Measurements from ENCODE around the gene GNB1L. TPM values are rescaled to one million over a fixed set of nuclear protein-coding genes. Genes with fewer than 3 reads are reported as not detected.

The GNB1L gene
- total RNA-seq, 4 donors from 2014 or later: 1.8 to 5.1 (median 4.5) TPM

GRCh38 chr22:19831016-19831415, 23.7 kb downstream of the GNB1L start:
- TF ChIP-seq, protein P1, sequence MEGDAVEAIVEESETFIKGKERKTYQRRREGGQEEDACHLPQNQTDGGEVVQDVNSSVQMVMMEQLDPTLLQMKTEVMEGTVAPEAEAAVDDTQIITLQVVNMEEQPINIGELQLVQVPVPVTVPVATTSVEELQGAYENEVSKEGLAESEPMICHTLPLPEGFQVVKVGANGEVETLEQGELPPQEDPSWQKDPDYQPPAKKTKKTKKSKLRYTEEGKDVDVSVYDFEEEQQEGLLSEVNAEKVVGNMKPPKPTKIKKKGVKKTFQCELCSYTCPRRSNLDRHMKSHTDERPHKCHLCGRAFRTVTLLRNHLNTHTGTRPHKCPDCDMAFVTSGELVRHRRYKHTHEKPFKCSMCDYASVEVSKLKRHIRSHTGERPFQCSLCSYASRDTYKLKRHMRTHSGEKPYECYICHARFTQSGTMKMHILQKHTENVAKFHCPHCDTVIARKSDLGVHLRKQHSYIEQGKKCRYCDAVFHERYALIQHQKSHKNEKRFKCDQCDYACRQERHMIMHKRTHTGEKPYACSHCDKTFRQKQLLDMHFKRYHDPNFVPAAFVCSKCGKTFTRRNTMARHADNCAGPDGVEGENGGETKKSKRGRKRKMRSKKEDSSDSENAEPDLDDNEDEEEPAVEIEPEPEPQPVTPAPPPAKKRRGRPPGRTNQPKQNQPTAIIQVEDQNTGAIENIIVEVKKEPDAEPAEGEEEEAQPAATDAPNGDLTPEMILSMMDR (IDR thresholded peaks at IDR 0.05): no peak
- no peak for TF ChIP-seq POLR2A (IDR thresholded peaks at IDR 0.05)
- no peak overlapping the region for H3K27ac ChIP-seq
- intact Hi-C loops (cut with DNase I): no loop called here
- WGBS, 2 donors: 87 to 89% methylated on average over 6 of the region's 6 CpGs
- peaks cover 0 to 3% of the 10 kb centered on the region in 2 donors for H3K4me1 ChIP-seq
- no peak overlapping the region for H3K4me3 ChIP-seq (replicated peaks in 1 of 3)
- H3K9me3 ChIP-seq: no peaks in the 10 kb centered on the region
- H3K27me3 ChIP-seq: no peaks in the 10 kb centered on the region
- no peak for DNase-seq
- no peaks in the 10 kb centered on the region for H3K36me3 ChIP-seq

DNA sequence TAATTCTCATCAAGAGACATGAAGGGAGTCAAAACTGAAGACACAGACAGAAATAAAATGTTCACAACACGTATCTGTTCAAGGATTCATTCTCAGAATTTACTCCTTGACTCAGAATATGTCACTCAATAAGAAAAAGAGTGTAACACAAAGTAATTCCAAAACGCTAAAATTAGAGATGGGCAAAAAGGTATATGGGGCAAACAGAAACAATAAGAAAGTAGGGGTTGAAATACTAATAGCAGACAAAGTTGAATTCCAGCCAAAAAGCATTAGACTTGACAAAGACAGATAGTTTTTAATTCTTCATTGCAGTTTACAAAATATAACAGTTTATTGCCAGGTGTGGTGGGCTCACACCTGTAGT, 26.7 kb downstream of the GNB1L start:
- no peaks in the 10 kb centered on the region for H3K27me3 ChIP-seq
- TF ChIP-seq POLR2A (IDR thresholded peaks at IDR 0.05): no peak
- DNase-seq: no peak
- H3K4me1 ChIP-seq: peaks cover 0 to 6% of the 10 kb centered on the region in 2 donors
- intact Hi-C loops (cut with DNase I): no loop called here
- H3K4me3 ChIP-seq (replicated peaks in 1 of 3): no peak overlapping the region
- H3K9me3 ChIP-seq: no peaks in the 10 kb centered on the region
- no peaks in the 10 kb centered on the region for H3K36me3 ChIP-seq
- H3K27ac ChIP-seq: no peak overlapping the region
- 88 to 91% methylated on average over 2 of the region's 2 CpGs for WGBS, 2 donors

GRCh38 chr22:19827341-19828034, 27.2 kb downstream of the GNB1L start:
- intact Hi-C loops (cut with DNase I): no loop called here
- H3K4me3 ChIP-seq (replicated peaks in 1 of 3): no peak overlapping the region
- no peak overlapping the region for H3K27ac ChIP-seq
- no peaks in the 10 kb centered on the region for H3K36me3 ChIP-seq
- no peaks in the 10 kb centered on the region for H3K27me3 ChIP-seq
- WGBS, 2 donors: 70 to 72% methylated on average over 10 of the region's 10 CpGs
- H3K4me1 ChIP-seq: peaks cover 0 to 11% of the 10 kb centered on the region in 2 donors
- DNase-seq: no peak
- TF ChIP-seq, protein P1 (IDR thresholded peaks at IDR 0.05): no peak
- TF ChIP-seq POLR2A (IDR thresholded peaks at IDR 0.05): no peak
- H3K9me3 ChIP-seq: no peaks in the 10 kb centered on the region

DNA sequence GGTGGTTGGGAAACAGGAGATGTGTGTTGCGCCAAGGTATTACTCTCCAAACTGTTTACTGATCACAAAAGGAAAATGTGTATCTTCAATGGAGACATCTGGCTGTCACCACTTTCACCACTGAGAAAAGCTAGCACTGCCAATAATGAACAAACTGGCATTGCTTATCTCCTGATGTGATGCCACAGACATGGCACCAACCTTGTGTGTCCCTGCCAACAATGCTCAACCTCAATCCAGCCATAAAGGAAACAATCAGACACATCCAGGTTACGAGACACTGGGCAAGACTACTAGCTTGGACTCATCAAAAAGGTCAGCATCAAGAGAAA, 28.1 kb downstream of the GNB1L start:
- Histone ChIP-seq H3K36me3 (no peaks in the 10 kb centered on the region), H3K27me3 (no peaks in the 10 kb centered on the region), H3K9me3 (no peaks in the 10 kb centered on the region), H3K27ac (no peak overlapping the region), H3K4me3 (replicated peaks in 1 of 3) (no peak overlapping the region), H3K4me1 (peaks cover 0 to 13% of the 10 kb centered on the region in 2 donors)
- intact Hi-C loops (cut with DNase I): no loop called here
- TF ChIP-seq, protein P1 (IDR thresholded peaks at IDR 0.05): no peak
- TF ChIP-seq POLR2A (IDR thresholded peaks at IDR 0.05): no peak
- 39 to 66% methylated on average over 2 of the region's 2 CpGs for WGBS, 2 donors
- DNase-seq: no peak

GRCh38 chr22:19825904-19826618, 28.6 kb downstream of the GNB1L start:
- intact Hi-C loops (cut with DNase I): no loop called here
- peaks cover 0 to 13% of the 10 kb centered on the region in 2 donors for H3K4me1 ChIP-seq
- H3K9me3 ChIP-seq: no peaks in the 10 kb centered on the region
- no peak overlapping the region for H3K4me3 ChIP-seq (replicated peaks in 1 of 3)
- peak; percentile 38 to 48 for DNase-seq
- TF ChIP-seq, protein P1 (IDR thresholded peaks at IDR 0.05): no peak
- no peak for TF ChIP-seq POLR2A (IDR thresholded peaks at IDR 0.05)
- no peaks in the 10 kb centered on the region for H3K36me3 ChIP-seq
- no peaks in the 10 kb centered on the region for H3K27me3 ChIP-seq
- whole genome bisulfite sequencing, 2 donors: 72 to 74% methylated on average over 7 of the region's 7 CpGs
- H3K27ac ChIP-seq: no peak overlapping the region
